ENCODE data around the gene SEC14L3. TPM values are rescaled to one million over a fixed set of nuclear protein-coding genes. Genes with fewer than 3 reads are reported as not detected.

The SEC14L3 gene
- polyA plus RNA-seq, 12 donors = not detected

GRCh38 chr22:30423959-30424533 lies 47.8 kb downstream of the SEC14L3 start:
- peak; percentile 100 for DNase-seq

GRCh38 chr22:30423301-30423958 lies 48.4 kb downstream of the SEC14L3 start:
- no peak for DNase-seq

- DNase-seq = no peak
These were observed 49.1 kb downstream of the SEC14L3 start for GRCh38 chr22:30422481-30423300.

GRCh38 chr22:30421695-30422480 lies 49.9 kb downstream of the SEC14L3 start:
- DNase-seq = no peak

GRCh38 chr22:30420347-30421125 lies 51.3 kb downstream of the SEC14L3 start:
- no peak for DNase-seq

GRCh38 chr22:30416837-30417236 lies 55.0 kb downstream of the SEC14L3 start:
- DNase-seq = no peak

- DNase-seq = no peak
These were observed 55.4 kb downstream of the SEC14L3 start for GRCh38 chr22:30416403-30416802.

GRCh38 chr22:30414525-30415047 lies 57.2 kb downstream of the SEC14L3 start:
- DNase-seq = no peak

GRCh38 chr22:30413745-30414524 lies 57.9 kb downstream of the SEC14L3 start:
- no peak for DNase-seq

GRCh38 chr22:30413001-30413400 lies 58.8 kb downstream of the SEC14L3 start:
- no peak for DNase-seq

- DNase-seq = no peak
These were observed 60.0 kb downstream of the SEC14L3 start for GRCh38 chr22:30411780-30412179.

Other genes with a start within 250 kb of the SEC14L3 start
- 1 to 10 TPM in 6 of 12 donors, under 1 TPM in 5, not detected in 1; 0.62 to 9.6 (median 1.0) TPM for gene LIF, start 225.3 kb downstream of the SEC14L3 start, polyA plus RNA-seq (ENCODE audit: insufficient read length in 12 of 12)
- 1 to 10 TPM in 1 of 12 donors, under 1 TPM in 7, not detected in 4; 0.13 to 1.2 (median 0.36) TPM for gene OSM, start 205.2 kb downstream of the SEC14L3 start, polyA plus RNA-seq (ENCODE audit: insufficient read length in 12 of 12)
- 10 to 100 TPM in 1 of 12 donors, 1 to 10 TPM in 10, not detected in 1; 2.5 to 25.7 (median 4.1) TPM for gene CASTOR1, start 182.5 kb downstream of the SEC14L3 start, polyA plus RNA-seq (ENCODE audit: insufficient read length in 12 of 12)
- gene TBC1D10A, start 145.1 kb downstream of the SEC14L3 start, polyA plus RNA-seq (ENCODE audit: insufficient read length in 12 of 12) = 10 to 100 TPM in 2 of 12 donors, 1 to 10 TPM in 9, not detected in 1; 4.6 to 16.9 (median 6.4) TPM
- 100 to 1,000 TPM in 1 of 12 donors, 10 to 100 TPM in 10, not detected in 1; 49.9 to 189 (median 71.6) TPM for gene SF3A1, start 115.1 kb downstream of the SEC14L3 start, polyA plus RNA-seq (ENCODE audit: insufficient read length in 12 of 12)
- gene CCDC157, start 115.0 kb downstream of the SEC14L3 start, polyA plus RNA-seq (ENCODE audit: insufficient read length in 12 of 12) = 1 to 10 TPM in 8 of 12 donors, under 1 TPM in 2, not detected in 2; 0.69 to 3.5 (median 1.1) TPM
- gene RNF215, start 84.6 kb downstream of the SEC14L3 start, polyA plus RNA-seq (ENCODE audit: insufficient read length in 12 of 12) = 100 to 1,000 TPM in 1 of 12 donors, 10 to 100 TPM in 8, 1 to 10 TPM in 3; 5.4 to 297 (median 11.3) TPM
- 1 to 10 TPM in 10 of 12 donors, not detected in 2; 1.1 to 4.3 (median 2.1) TPM for gene SEC14L2, start 75.0 kb downstream of the SEC14L3 start, polyA plus RNA-seq (ENCODE audit: insufficient read length in 12 of 12)
- 1 to 10 TPM in 10 of 12 donors, not detected in 2; 3.2 to 6.2 (median 5.0) TPM for gene MTFP1, start 46.2 kb downstream of the SEC14L3 start, polyA plus RNA-seq (ENCODE audit: insufficient read length in 12 of 12)
- gene SEC14L4, start 33.7 kb upstream of the SEC14L3 start, polyA plus RNA-seq (ENCODE audit: insufficient read length in 12 of 12) = under 1 TPM in 10 of 12 donors, not detected in 2; 0.08 to 0.45 (median 0.15) TPM
- under 1 TPM in 10 of 12 donors, not detected in 2; 0.12 to 0.51 (median 0.29) TPM for gene SEC14L6, start 74.7 kb upstream of the SEC14L3 start, polyA plus RNA-seq (ENCODE audit: insufficient read length in 12 of 12)
- gene GAL3ST1, start 102.6 kb upstream of the SEC14L3 start, polyA plus RNA-seq (ENCODE audit: insufficient read length in 12 of 12) = 10 to 100 TPM in 1 of 12 donors, 1 to 10 TPM in 9, not detected in 2; 3.1 to 11.7 (median 5.2) TPM
- gene PES1, start 119.9 kb upstream of the SEC14L3 start, polyA plus RNA-seq (ENCODE audit: insufficient read length in 12 of 12) = 10 to 100 TPM in 11 of 12 donors, not detected in 1; 40.9 to 58.0 (median 44.8) TPM
- gene TCN2, start 135.2 kb upstream of the SEC14L3 start, polyA plus RNA-seq (ENCODE audit: insufficient read length in 12 of 12) = 10 to 100 TPM in 5 of 12 donors, 1 to 10 TPM in 5, not detected in 2; 6.7 to 14.6 (median 10.2) TPM
- gene SLC35E4, start 163.8 kb upstream of the SEC14L3 start, polyA plus RNA-seq (ENCODE audit: insufficient read length in 12 of 12) = 1 to 10 TPM in 10 of 12 donors, not detected in 2; 1.6 to 4.6 (median 2.1) TPM
- 1 to 10 TPM in 10 of 12 donors, not detected in 2; 3.0 to 7.1 (median 4.0) TPM for gene DUSP18, start 195.9 kb upstream of the SEC14L3 start, polyA plus RNA-seq (ENCODE audit: insufficient read length in 12 of 12)
- 10 to 100 TPM in 2 of 12 donors, 1 to 10 TPM in 9, not detected in 1; 4.0 to 26.3 (median 5.6) TPM for gene OSBP2, start 222.9 kb upstream of the SEC14L3 start, polyA plus RNA-seq (ENCODE audit: insufficient read length in 12 of 12)